ENCODE data around the gene PRKAG2.
A peak's percentile ranks its signal among the peaks of the same experiment; 100 is the strongest.

Gene PRKAG2

DNA sequence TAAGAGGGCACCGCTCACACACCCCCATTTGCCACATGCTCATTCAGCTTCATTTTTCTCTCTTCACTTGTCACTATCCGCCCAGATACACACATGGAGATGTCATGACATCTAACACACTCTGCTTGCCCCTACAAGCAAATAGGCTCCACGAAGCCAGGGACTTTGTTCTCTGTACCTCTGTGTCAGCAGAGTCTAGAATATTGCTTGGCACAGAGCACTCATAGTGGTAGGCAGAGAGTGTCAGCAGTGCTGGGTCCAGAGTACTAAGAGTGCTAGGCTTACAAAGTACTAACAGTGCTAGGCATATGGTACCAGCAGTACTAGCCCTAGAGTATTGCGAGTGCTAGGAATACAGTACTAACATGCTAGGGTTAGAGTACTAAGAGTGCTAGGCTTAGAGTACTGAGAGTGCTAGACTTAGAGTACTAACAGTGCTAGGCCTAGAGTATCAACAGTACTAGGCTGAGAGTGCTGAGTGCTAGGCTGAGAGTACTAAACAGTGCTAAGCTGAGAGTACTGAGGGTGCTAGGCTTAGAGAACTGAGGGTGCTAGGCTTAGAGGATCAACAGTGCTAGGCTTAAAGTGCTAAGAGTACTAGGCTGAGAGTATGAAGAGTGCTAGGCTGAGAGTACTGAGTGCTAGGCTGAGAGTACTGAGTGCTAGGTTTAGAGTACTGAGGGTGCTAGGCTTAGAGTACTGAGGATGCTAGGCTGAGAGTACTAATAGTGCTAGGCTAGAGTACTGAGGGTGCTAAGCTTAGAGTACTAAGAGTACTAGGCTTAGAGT lies 166.1 kb downstream of the PRKAG2 start:
- DNase-seq (ENCODE audit: low spot score) = no peak

DNA sequence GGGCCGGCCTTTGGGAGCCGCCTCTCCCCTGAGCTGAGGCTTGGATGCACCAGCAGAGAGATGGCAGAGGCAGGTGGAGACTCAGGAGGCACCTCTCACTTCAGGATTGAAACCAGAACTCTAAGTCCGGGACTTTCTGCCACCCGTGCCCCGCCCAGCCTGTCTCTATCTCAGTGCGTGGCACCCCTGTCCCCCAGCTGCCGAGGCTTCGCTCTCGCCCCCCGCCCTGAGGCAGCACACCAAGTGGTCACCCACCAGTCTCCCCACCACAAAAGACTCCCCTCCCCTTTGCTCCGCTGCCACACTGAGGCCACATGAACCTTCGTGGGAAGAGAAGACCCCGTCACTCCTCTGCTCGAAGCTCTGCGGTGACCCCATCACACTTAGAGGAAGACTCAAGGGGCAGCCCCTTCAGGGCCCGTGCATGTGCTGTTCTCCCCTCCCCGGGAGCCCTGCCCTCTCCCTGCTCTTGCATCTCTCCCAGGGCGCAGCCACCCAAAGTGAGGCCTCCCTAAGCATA lies 166.7 kb downstream of the PRKAG2 start:
- DNase-seq (ENCODE audit: low spot score) = no peak

DNA sequence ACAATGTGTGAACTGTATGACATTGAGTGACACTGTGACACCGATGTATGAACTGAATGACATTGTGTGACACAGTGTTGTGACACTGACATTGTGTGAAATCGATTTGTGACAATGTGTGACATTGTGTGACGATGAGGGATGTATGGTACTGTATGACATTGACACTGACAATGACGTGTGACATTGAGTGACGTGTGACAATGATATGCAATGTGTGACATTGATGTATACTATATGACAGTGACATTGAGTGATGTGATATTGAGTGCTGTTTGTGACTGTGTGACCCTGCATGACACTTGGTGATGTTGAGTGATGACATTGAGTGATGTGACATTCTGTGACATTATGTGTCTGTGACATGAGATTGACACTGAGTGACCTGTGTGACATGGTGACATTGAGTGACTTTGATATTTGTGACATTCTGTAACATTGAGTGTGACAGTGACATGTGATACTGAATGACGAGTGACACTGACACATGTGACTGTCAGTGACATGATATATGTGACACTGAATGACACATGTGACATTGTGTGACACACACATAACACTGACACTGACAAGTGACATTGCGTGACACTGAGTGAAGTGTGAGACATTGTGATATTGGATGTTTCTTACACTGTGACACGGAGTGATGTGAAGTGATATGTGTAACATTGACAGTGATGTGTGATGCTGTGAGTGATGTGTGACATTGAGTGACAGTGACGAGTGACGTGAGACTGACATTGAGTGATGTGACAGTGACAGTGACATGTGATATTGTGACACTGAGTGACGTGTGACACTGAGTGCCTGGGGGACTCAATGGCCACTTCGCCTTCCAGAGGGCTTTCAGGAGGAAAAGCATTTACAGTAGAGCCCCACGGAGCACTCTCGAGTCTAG lies 167.5 kb downstream of the PRKAG2 start:
- DNase-seq (ENCODE audit: low spot score) = no peak

DNA sequence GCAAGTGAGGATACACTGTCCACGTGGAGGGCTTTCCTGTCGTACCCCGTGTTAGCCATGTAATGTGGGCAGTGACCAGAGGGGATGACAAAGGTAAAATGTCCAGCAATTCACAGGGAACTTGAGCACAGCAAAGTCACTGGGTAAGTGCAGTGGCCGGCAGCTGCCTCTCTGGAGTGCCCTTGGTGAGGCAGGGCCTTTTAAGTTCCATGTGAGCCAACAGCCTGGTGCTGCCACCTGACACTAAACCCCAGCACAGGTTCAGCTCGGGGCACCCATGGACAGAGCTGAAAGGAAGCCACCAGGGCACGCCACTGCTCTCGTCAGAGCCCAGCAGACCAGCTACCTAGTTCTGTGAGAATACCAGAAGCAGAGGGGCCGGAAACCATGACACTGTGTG lies 168.3 kb downstream of the PRKAG2 start:
- DNase-seq (ENCODE audit: low spot score) = no peak

DNA sequence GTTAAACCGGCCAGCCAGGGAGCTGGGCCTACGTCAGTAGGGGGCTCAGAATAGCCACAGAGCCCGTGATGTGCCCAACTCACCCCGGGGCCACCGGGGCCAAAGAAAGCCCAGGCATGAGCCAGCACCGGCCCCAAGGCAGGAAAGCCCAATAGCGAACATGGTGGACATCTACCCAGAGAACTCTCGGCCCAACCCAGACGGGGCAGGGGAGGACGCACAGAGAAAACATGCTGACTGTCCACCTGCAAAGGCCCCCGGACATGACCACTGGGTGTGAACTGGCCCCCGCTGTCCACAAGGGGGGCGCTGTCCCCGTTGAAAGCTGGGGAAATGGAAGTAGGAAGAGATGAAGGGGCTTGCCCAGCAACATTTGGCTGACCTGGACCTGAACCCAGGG lies 169.2 kb downstream of the PRKAG2 start:
- no peak for DNase-seq (ENCODE audit: low spot score)

DNA sequence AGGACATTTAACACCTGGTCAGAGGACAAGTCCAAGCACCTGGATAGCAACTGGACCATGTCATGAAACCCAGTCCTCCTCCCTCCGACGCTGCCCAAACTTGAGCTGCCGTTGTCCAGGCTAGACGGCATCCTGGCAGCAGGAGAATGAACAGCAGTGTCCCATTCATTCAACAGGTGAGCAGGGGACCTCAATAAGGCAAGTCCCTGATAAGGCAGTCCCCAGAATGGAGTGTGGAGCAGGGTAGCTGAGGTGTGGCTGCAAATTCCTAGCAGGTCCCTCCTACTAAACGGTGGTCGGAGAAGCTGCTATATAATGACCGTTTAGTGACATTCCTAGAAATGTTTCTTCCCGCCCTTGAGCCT lies 169.8 kb downstream of the PRKAG2 start:
- DNase-seq (ENCODE audit: low spot score) = no peak

DNA sequence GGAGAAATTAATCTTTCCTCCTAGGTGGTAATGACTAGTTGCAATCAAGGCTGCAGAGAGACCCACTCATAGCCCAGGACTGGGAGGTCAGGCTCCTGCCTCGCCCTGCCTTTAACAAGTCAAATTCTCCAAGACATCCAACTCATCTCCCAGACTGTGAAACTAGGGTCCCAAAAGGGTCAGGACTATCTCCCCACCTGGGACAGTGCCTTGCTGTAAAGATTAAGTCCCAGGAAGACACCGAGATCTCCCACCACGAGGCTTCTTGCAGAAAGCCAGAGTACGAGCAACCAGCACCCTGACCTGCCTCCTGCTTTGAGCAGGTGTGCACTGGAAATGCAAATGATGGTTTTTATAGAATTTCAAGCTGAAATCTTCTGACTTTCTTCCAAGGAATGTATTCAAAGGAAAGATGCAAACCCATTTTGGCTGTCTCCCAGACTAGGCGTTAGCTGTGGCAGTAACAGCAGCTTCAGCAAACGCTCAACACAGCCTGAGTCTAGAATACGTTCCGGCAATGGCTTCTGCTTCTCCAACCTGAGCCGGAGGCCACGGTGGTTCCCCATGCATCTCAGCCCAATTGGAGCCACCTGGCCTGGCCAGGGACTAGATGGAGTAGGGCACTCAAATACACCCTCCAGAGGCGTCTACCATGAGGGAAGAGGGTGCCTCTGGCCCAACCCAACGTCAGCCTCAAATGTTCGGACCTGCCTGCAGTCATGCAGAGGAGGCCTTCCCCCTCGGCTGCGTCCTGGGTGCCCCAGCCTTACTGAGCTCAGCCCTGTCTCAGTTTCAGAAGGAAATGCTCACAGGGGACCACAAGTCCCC lies 170.4 kb downstream of the PRKAG2 start:
- DNase-seq (ENCODE audit: low spot score) = no peak

DNA sequence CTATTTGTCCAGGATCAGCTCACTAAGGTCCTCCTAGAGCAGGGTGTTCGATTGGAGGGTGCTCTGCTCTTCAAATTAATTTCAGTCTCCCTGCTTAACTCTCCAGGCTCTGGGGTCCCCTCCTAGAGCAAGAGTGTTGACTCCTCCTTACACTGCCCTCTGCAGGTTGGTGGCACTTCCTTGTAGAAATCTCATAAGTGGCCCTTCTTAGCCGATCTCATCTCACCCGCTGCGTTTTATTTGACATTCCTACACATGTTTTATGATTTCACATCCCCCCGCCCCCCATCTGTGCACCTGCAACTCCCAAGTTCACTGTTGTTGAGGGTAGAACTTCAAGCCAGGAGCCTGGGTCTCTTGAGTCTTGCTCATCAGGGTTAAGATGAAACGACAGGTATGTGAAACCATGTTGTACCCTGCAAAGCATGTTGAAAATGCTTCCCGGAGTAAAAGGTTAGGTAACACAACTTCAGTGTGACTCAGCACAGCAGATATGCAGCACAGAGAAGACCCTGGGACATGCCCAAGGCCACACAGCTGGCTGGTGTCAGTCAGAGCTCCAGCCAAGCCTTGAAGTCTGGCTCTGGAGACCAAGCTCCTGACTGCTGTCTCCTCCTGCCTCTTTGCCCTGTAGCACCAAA lies 171.2 kb downstream of the PRKAG2 start:
- peak; percentile 29 for DNase-seq (ENCODE audit: low spot score)

DNA sequence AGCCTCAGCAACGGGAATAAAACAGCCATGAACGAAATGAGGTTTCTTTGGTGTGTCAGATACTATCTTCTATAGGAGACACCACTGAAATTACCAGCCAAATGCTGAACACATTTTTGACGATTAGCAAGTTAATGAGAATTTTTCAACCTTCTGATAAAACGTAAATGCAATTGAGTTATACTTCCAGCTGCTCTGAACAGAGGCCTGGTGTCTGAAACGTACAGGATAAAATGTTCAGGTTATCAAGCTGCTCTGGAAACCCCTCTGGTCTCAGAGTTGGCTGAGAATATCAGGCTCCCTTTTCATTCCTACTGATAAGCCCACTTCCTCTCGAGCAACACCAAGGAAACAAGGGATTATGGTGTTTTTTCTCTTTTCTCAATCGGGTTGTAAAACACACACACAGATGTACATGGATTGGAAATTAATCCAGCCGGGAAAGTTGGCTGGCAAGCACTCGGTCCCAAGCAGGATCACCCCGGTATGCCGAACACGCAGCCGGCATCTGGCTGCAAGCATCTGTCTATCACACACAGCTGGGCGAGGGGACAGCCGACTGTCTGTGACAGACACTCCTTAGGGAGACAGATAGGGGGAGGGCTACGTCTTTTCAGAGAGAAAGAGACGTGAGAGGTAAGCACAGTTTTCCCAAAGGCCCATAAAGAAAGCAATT lies 171.8 kb downstream of the PRKAG2 start:
- no peak for DNase-seq (ENCODE audit: low spot score)

DNA sequence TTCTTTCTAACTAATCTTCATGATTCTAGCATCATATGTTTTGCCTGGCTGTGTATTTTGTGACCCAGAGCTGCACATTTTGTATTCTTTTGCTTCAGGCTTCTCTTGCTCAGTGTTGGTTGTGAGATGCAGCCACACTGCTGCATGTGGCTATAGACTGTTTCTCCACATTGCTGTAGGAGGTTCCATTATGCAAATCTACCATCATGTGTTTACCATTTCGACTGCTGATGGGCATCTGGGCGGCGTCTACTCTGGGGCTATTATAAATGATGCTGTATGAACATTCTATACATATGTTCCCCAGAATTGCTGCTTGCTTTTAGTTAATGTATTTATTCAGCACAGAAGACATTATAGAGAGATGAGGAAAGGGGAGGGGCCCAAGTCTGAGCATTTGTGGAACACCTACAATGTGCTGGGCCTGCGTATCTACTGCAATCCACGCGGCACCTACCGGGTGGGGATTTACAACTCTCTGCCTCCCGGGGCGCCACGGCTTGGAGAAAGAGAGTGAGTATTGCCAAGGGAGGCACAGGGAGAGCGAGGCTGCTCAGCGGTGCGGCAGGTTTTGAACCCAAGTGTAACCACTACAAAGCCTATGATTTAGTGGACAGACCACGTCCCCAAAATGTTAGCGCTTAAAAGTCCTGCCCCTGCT lies 172.5 kb downstream of the PRKAG2 start:
- no peak for DNase-seq (ENCODE audit: low spot score)

DNA sequence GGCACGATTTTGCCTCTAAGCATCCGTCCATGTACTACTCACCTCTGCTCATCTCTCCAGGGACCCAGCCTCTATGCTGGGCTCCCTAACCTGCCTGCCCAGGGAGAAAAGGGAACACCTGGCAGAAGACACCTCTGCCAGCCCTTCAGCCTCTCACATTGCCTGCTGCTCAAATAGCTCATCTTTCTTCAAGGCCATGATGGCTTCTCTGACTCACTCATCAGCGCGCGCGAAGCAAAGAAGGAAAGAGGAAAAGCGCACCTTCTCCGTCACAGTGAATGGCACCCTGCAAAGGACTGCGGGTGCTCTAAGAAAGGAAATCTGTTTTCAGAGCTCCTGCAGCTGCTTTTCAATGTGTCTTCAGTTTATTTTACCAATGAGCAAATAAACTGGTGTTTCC lies 174.0 kb downstream of the PRKAG2 start:
- DNase-seq (ENCODE audit: low spot score) = no peak

DNA sequence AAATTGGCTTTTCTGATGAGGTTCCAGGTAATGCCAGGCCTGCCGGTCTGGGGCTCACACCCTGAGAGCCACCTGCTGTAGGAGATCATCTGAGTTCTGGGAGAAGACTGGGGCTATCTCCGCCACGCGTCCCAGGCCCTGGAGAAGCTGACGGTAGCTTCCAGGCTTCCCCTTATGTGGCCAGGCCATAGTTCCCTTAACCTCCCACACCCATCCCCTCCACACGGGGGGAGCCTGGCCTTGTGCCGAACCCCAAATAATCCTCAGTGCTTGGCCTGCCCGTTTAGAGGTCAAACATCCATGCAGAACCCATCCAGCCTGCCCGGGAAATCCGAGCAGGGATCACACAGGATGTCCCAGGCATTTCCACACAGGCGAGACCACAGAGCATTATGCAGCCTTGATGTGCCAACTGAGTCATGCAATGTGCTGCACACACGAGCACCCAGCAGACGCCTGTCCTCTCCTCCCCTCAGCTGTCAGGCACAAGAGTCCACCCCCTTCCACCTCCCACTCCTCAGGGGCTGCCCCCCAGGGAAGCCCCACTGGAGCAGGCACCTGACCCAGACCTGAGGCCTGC lies 176.2 kb downstream of the PRKAG2 start:
- DNase-seq (ENCODE audit: low spot score) = no peak

DNA sequence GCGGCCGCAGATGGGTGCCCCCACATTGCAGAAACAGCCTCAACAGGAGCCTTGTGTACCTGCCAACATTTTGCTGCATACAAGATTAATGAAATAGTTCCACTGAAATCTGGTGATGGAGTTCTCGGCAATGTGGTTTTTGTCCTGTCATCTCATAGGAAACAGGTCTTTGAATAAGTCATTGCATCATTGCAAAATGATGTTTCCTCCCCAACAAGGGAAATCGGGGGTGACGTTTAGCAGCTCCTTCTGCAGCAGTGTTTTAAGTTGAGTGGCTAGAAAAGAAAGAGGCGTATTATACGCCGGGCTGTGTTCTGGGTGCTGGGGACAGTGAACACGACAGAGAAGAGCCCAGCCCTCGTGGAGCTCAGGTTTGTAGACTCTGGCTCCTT lies 177.0 kb downstream of the PRKAG2 start:
- no peak for DNase-seq (ENCODE audit: low spot score)

DNA sequence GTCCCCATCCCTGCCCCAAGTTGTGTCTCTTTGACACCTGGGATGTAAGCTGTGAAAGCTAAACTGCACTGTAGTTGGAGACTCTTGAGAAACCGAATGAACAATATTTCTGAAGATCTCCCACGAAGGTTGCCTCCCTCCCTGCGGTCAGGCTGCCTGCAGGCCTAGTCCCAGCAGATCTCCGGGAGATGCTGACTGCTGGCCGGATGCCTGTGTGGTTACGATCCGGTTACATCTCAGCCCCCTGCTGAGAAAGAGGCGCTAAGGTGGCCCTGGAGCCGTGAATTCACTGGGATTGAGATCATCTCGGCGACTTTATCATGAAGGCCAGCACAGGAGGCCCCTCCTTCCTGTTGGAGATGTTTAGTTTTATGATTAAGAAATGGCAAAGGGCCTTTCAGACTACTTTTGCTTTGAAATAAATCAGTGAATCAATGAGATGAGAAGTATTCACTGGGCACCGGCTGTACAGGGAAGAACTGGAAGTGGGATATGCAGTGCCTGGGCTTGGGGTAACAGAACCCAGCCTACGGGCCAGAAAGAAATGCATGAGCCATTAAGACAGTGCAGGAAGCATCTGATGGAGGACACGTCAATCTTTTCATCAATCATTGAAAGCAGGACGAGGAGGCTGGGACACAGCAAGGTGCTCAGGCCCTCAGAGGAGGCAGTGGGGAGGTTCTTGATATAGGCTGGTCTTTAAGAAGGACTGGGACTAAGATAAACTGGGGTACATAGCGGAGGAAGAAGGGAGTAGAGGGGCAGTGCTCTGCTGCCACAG lies 177.6 kb downstream of the PRKAG2 start:
- DNase-seq (ENCODE audit: low spot score) = no peak

DNA sequence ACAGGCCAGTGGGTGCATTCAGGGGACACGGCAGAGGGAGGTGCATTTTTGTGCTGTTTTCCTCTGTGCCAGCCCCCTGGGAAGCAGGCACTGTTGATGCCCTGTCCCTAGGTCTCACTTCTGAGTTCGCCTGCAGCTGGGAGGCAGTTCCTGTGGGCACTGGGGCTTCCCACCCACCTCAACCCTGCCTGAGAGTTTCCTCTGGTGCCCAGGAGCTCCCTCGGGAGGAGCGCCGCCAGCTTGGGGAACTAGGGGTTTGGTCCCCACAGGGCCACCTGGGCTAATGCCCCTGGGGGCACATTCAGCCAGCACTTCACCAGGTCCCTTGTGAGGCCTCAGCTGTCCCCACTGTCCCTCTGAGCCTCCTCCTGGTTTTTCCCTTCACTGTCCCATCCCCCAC lies 179.0 kb downstream of the PRKAG2 start:
- no peak for DNase-seq (ENCODE audit: low spot score)

DNA sequence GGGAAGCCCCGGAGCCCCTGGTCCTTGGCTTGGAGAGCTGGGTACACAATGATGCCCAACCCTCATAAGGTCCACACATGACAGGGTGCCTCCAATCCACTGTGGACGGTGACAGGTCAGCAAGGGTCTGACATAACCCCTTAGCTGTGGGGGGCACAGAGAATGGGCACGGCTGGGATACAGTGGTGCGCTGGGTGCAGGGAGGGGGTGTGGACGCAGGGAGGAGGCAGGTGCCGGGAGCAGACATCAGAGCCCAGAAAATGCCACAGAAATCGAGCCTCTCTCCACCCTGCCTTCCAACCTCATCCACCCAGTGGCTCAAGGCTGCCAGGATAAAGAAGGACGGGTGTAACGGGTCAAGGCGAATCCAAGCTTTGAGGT lies 179.4 kb downstream of the PRKAG2 start:
- DNase-seq (ENCODE audit: low spot score) = no peak

DNA sequence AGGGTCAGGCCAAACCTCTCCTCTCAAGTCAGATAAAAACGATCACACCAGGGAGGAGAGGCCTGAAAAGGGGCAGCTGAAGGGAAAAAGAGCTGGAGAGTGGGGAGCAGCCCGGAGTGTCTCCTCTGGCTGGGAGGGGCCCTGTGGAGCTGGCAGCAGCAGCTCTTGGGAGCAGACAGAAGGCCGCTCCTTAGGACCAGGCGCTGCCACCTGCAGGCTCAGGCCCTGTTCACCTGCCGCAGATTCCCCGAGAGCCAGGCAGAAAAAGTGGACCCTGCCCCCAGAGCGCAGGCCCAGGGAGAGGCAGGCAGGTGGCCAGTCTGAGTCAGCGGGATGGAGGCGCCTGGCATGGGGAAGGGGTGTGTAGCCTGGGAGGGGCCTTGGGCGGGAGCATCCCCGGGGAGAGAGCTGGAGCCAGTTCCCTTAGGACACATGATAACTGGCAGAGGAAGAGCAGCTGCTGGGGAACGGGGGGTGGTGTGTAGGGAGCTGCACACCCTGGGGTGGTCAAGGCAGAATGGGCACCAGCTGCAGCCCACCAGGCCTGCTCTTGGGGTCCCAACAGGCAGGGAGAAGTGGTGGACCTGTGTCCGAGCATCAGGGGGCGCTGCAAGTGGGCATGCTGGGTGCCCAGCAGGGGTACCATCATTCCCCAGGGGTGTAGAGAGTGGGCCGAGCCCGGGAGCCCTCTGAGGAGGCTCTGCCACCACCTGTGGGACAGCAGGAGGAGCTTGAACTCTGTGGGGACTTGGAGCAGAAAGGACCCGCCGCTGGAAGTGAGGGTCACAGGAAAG lies 180.0 kb downstream of the PRKAG2 start:
- DNase-seq (ENCODE audit: low spot score) = no peak

DNA sequence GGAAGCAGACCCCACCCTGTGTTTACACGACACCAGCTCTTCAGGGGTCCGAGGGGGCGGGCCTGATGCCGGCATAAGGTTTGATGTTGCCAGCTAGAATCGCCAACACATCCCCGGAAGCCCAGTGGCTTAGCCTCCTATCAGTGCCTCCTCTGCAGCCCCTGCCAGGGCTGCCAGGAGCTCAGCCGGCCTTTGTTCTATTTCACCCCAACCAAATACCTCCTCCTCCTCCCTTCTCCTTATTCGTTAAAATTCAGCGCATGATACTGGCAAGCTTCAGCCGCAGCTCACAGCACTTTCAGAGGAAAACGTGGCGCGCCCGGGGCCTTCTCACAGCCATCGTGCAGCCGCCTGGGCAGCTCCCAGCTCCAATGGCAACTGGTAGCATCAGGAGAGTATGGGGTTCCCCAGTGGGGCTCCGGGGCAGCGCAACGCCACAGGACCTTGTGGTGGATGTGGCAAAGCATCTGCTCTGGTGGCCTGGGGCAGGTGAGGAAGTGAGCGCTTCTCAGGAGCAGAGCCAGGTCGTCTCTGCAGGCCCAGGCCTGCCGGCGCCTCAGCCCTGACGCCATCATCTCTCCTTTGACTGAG lies 180.9 kb downstream of the PRKAG2 start:
- no peak for DNase-seq (ENCODE audit: low spot score)

All from RKO (cell line).